Keratinocyte (primary cell): ENCODE measurements around the gene GLI3. TPM values are rescaled to one million over a fixed set of nuclear protein-coding genes. Genes with fewer than 3 reads are reported as not detected.

Experiments used
- DNase-seq: peaks from one replicate; pipeline ENCODE4 v3.0.0-alpha.2; 2011; ENCODE audit warnings: low read depth, missing footprints, low spot score
- FAIRE-seq: peaks from 2 replicates; lab custom pipeline; 2011; peaks lifted over from hg19 to GRCh38; lab: Jason Lieb, UNC
- H2AFZ ChIP-seq: 2 replicates; pipeline ENCODE4 v1.6.0; 2012; ENCODE audit warnings: low read length, control low read depth, inconsistent platforms; ENCODE audit not compliant: control insufficient read depth
- H3K27ac ChIP-seq: 2 replicates; pipeline ENCODE4 v1.5.1; 2011; ENCODE audit warnings: low read length; ENCODE audit not compliant: control insufficient read depth, insufficient read depth
- H3K27me3 ChIP-seq: 3 replicates; pipeline ENCODE4 v1.6.0; 2011; ENCODE audit warnings: low read length; ENCODE audit not compliant: control insufficient read depth, insufficient read depth; ENCODE audit errors: extremely low read depth
- H3K36me3 ChIP-seq, 2 experiments: 2 replicates in 1 of 2; 3 replicates in 1 of 2; pipeline ENCODE4 v1.5.1; 2011; ENCODE audit warnings: low read length in 2 of 2, mild to moderate bottlenecking in 1 of 2; ENCODE audit not compliant: control insufficient read depth in 2 of 2, insufficient read depth in 2 of 2; ENCODE audit errors: extremely low read depth in 1 of 2
- H3K4me1 ChIP-seq: 3 replicates; pipeline ENCODE4 v1.5.1; 2011; ENCODE audit warnings: low read length; ENCODE audit not compliant: control insufficient read depth, insufficient read depth; ENCODE audit errors: extremely low read depth
- H3K4me2 ChIP-seq: 3 replicates; pipeline ENCODE4 v1.6.0; 2011; ENCODE audit warnings: low read depth, low read length; ENCODE audit not compliant: control insufficient read depth, insufficient read depth; ENCODE audit errors: extremely low read depth
- H3K4me3 ChIP-seq, 3 experiments: fragments of 200-600 bp in 1 of 3; sonication (generic) in 1 of 3; 2 replicates in 2 of 3; 3 replicates in 1 of 3; pipeline ENCODE4 v1.5.1; 2011 to 2016; ENCODE audit warnings: low read length in 3 of 3, mild to moderate bottlenecking in 3 of 3, control low read depth in 2 of 3, inconsistent platforms in 1 of 3, low read depth in 1 of 3, mixed read lengths in 1 of 3, mixed run types in 1 of 3, moderate library complexity in 1 of 3; ENCODE audit not compliant: control insufficient read depth in 2 of 3, insufficient read depth in 2 of 3; ENCODE audit errors: extremely low read depth in 1 of 3
- H3K79me2 ChIP-seq: 2 replicates; pipeline ENCODE4 v1.6.0; 2012; ENCODE audit warnings: low read length; ENCODE audit not compliant: control insufficient read depth, insufficient read depth
- H3K9ac ChIP-seq: 3 replicates; pipeline ENCODE4 v1.6.0; 2011; ENCODE audit warnings: low read length; ENCODE audit not compliant: control insufficient read depth, insufficient read depth; ENCODE audit errors: extremely low read depth
- H3K9me1 ChIP-seq: 3 replicates; pipeline ENCODE4 v1.6.0; 2011; ENCODE audit warnings: low read length; ENCODE audit not compliant: control insufficient read depth, insufficient read depth; ENCODE audit errors: extremely low read depth
- H3K9me3 ChIP-seq: 2 replicates; pipeline ENCODE4 v1.5.1; 2012; ENCODE audit warnings: low read depth, low read length; ENCODE audit not compliant: control insufficient read depth
- H4K20me1 ChIP-seq: 3 replicates; pipeline ENCODE4 v1.6.0; 2011; ENCODE audit warnings: low read length; ENCODE audit not compliant: control insufficient read depth, insufficient read depth; ENCODE audit errors: extremely low read depth
- CTCF ChIP-seq, 3 experiments: IDR thresholded peaks in 1 of 3; conservative IDR thresholded peaks in 1 of 3; optimal IDR thresholded peaks in 1 of 3; 2 replicates in 2 of 3; 3 replicates in 1 of 3; pipeline versions ENCODE3 to v1.5.1; 2011; ENCODE audit warnings: low read length in 3 of 3, mild to moderate bottlenecking in 3 of 3, moderate library complexity in 2 of 3, control low read depth in 1 of 3, inconsistent platforms in 1 of 3; ENCODE audit not compliant: insufficient read depth in 2 of 3; ENCODE audit errors: extremely low read depth in 1 of 3
- EZH2 ChIP-seq: IDR thresholded peaks from one replicate; pipeline ENCODE4 v1.6.1; 2012; ENCODE audit warnings: inconsistent platforms, mild to moderate bottlenecking, low read length, moderate library complexity
- dilution Hi-C: fragments of 300-500 bp; cut with MboI; formaldehyde crosslinking; loops from one replicate; pipeline ENCODE4 v1.7.0; 2020; ENCODE audit warnings: low sequenced_read_pairs; ENCODE audit not compliant: extremely low pct_ligation_motif_present
- polyA plus RNA-seq, 5 experiments: library from polyadenylated mRNA; depleted of rRNA in 3 of 5; stranded (reverse) in 3 of 5; stranded (forward) in 1 of 5; unstranded in 1 of 5; fragments of >200 nt; gene quantifications; 1 replicate in 1 of 5; 2 replicates in 3 of 5; 3 replicates in 1 of 5; pipeline versions ENCODE4 v1.2.1 to v1.2.3, GENCODE V29; 2011 to 2012; ENCODE audit warnings: missing spikeins in 2 of 5, low read depth in 1 of 5, low replicate concordance in 1 of 5

GLI3 gene
- polyA plus RNA-seq, 1 donor (not counting 4 experiments of a cell fraction or from before 2014, with no cell fraction given) = 3.6 TPM

- Histone ChIP-seq H3K27ac (no peak overlapping the region), H3K4me2 (no peak overlapping the region), H3K4me1 (peaks cover 8% of the 10 kb centered on the region), H3K27me3 (no peaks in the 10 kb centered on the region), H3K9me3 (no peaks in the 10 kb centered on the region), H3K36me3 (no peaks in the 10 kb centered on the region), H3K79me2 (no peaks in the 10 kb centered on the region), H3K9ac (no peak overlapping the region), H2AFZ (no peak overlapping the region), H3K9me1 (peaks cover 3% of the 10 kb centered on the region), H3K4me3 (no peak overlapping the region), H4K20me1 (no peaks in the 10 kb centered on the region)
- TF ChIP-seq EZH2 = no peak
- TF ChIP-seq CTCF (optimal IDR thresholded peaks at IDR 0.05 in 1 of 3, IDR thresholded peaks at IDR 0.05 in 1 of 3, conservative IDR thresholded peaks at IDR 0.05 in 1 of 3; ENCODE audit: extremely low read depth in 1 of 3, insufficient read depth in 2 of 3, low read length in 3 of 3) = peak in 2 of 3 experiments; percentile 14
- dilution Hi-C loops = no loop called here
- DNase-seq (no peak), FAIRE-seq (no peak)
These were observed 98.3 kb downstream of the GLI3 start for GRCh38 chr7:42138691-42139090.

- Histone ChIP-seq H3K27me3 (no peaks in the 10 kb centered on the region), H3K4me3 (no peak overlapping the region), H2AFZ (no peak overlapping the region), H3K79me2 (no peaks in the 10 kb centered on the region), H4K20me1 (no peaks in the 10 kb centered on the region), H3K9me1 (peaks cover 3% of the 10 kb centered on the region), H3K27ac (no peak overlapping the region), H3K4me1 (peaks cover 11% of the 10 kb centered on the region), H3K9me3 (no peaks in the 10 kb centered on the region), H3K36me3 (no peaks in the 10 kb centered on the region), H3K9ac (no peak overlapping the region), H3K4me2 (no peak overlapping the region)
- TF ChIP-seq EZH2 (no peak), CTCF (optimal IDR thresholded peaks at IDR 0.05 in 1 of 3, IDR thresholded peaks at IDR 0.05 in 1 of 3, conservative IDR thresholded peaks at IDR 0.05 in 1 of 3; ENCODE audit: extremely low read depth in 1 of 3, insufficient read depth in 2 of 3, low read length in 3 of 3) (no peak)
- dilution Hi-C loops = no loop called here
- FAIRE-seq = no peak
- no peak for DNase-seq
These were observed 99.1 kb downstream of the GLI3 start for GRCh38 chr7:42137941-42138340.
